HepG2 (cell line): ENCODE data around the gene SETD1B. TPM values are rescaled to one million over a fixed set of nuclear protein-coding genes. Genes with fewer than 3 reads are reported as not detected.
A peak's percentile ranks its signal among the peaks of the same experiment; 100 is the strongest.

Experiments
- CREBL2 ChIP-seq: sonication (generic); formaldehyde crosslinking; IDR thresholded peaks from 2 replicates; pipeline ENCODE4 v1.8.1; 2023; ENCODE audit warnings: missing genetic modification reagents, mild to moderate bottlenecking, borderline replicate concordance
- EZH2 ChIP-seq: conservative IDR thresholded peaks from 2 replicates; pipeline ENCODE4 v1.6.1; 2012; ENCODE audit warnings: mild to moderate bottlenecking, low read depth, low read length, moderate library complexity
- FOXA3 ChIP-seq: IDR thresholded peaks from 2 replicates; pipeline ENCODE4 v1.6.1; 2016; ENCODE audit warnings: missing genetic modification reagents, missing compliant biosample characterization
- HNRNPLL ChIP-seq: fragments of 200-400 bp; formaldehyde crosslinking; IDR thresholded peaks from 2 replicates; pipeline ENCODE4 v1.6.1; 2017; ENCODE audit warnings: mild to moderate bottlenecking, low read depth, low read length; ENCODE audit not compliant: poor library complexity, severe bottlenecking
- ISL2 ChIP-seq: sonication (generic); formaldehyde crosslinking; IDR thresholded peaks from 2 replicates; pipeline ENCODE4 v1.5.0; 2020; ENCODE audit warnings: missing genetic modification reagents
- KAT8 ChIP-seq: IDR thresholded peaks from 2 replicates; pipeline ENCODE4 v1.6.1; 2016; ENCODE audit warnings: missing genetic modification reagents, missing compliant biosample characterization
- NR2F1 ChIP-seq, 2 experiments: fragments of 450-650 bp in 1 of 2; formaldehyde crosslinking in 1 of 2; IDR thresholded peaks; 2 replicates each; pipeline versions ENCODE4 v1.5.0 to v1.6.1; 2016 to 2020; ENCODE audit warnings: mild to moderate bottlenecking in 1 of 2, missing compliant biosample characterization in 1 of 2, missing genetic modification reagents in 1 of 2, moderate library complexity in 1 of 2
- PHF8 ChIP-seq: sonication (generic); formaldehyde crosslinking; IDR thresholded peaks from 2 replicates; pipeline ENCODE4 v1.5.0; 2020; ENCODE audit warnings: missing genetic modification reagents
- SALL2 ChIP-seq: sonication (generic); formaldehyde crosslinking; IDR thresholded peaks from 2 replicates; pipeline ENCODE4 v1.8.1; 2023; ENCODE audit warnings: mild to moderate bottlenecking, missing genetic modification reagents, inconsistent platforms
- SMARCE1 ChIP-seq: fragments of 450-650 bp; IDR thresholded peaks from 2 replicates; pipeline ENCODE4 v1.6.1; 2017; ENCODE audit warnings: borderline replicate concordance
- STAG1 ChIP-seq: sonication (generic); formaldehyde crosslinking; IDR thresholded peaks from 2 replicates; pipeline ENCODE4 v1.4.0; 2020; ENCODE audit warnings: missing genetic modification reagents
- TFDP2 ChIP-seq: sonication (generic); formaldehyde crosslinking; IDR thresholded peaks from 2 replicates; pipeline ENCODE4 v1.4.0; 2020; ENCODE audit warnings: missing genetic modification reagents
- ZBTB34 ChIP-seq: sonication (generic); formaldehyde crosslinking; IDR thresholded peaks from 2 replicates; pipeline ENCODE4 v1.8.0; 2022; ENCODE audit warnings: mild to moderate bottlenecking, missing genetic modification reagents
- ZBTB38 ChIP-seq: sonication (generic); formaldehyde crosslinking; IDR thresholded peaks from 2 replicates; pipeline ENCODE4 v1.5.1; 2020; ENCODE audit warnings: mild to moderate bottlenecking, missing genetic modification reagents
- ZNF207 ChIP-seq: fragments of 450-650 bp; IDR thresholded peaks from 2 replicates; pipeline ENCODE4 v1.6.1; 2016; ENCODE audit warnings: antibody characterized with exemption, borderline replicate concordance
- ZNF234 ChIP-seq: sonication (generic); formaldehyde crosslinking; conservative IDR thresholded peaks from 2 replicates; pipeline ENCODE4 v1.5.1; 2020; ENCODE audit warnings: mild to moderate bottlenecking, missing genetic modification reagents
- ZNF770 ChIP-seq: sonication (generic); formaldehyde crosslinking; IDR thresholded peaks from 2 replicates; pipeline ENCODE4 v1.5.0; 2020; ENCODE audit warnings: mild to moderate bottlenecking, missing genetic modification reagents
- ZNF841 ChIP-seq: sonication (generic); formaldehyde crosslinking; IDR thresholded peaks from 2 replicates; pipeline ENCODE4 v1.8.1; 2023; ENCODE audit warnings: missing genetic modification reagents, borderline replicate concordance
- ZUFSP ChIP-seq: sonication (generic); formaldehyde crosslinking; IDR thresholded peaks from 2 replicates; pipeline ENCODE4 v1.9.0; 2021; ENCODE audit warnings: missing genetic modification reagents, mild to moderate bottlenecking, borderline replicate concordance
- polyA plus RNA-seq, 8 experiments: library from polyadenylated mRNA; depleted of rRNA in 3 of 8; stranded (reverse) in 7 of 8; unstranded in 1 of 8; fragments of >200 nt; fragmentation: Illumina TruSeq in 4 of 8; extraction: Trizol in 4 of 8; gene quantifications; 2 replicates each; pipeline versions ENCODE4 v1.2.1 to v1.2.3, GENCODE V29; 2011 to 2016; ENCODE audit warnings: low read depth in 4 of 8, missing spikeins in 1 of 8, mixed read lengths in 1 of 8; ENCODE audit not compliant: insufficient read depth in 1 of 8
- total RNA-seq, 5 experiments: library from RNA; depleted of rRNA; stranded (reverse); fragments of >200 nt; fragmentation: Illumina TruSeq; extraction: Trizol; gene quantifications; 2 replicates each; pipeline ENCODE4 v1.2.3, GENCODE V29; 2016; ENCODE audit warnings: low read depth in 1 of 5

The SETD1B gene
- total and polyA plus RNA-seq, 2 of the 13 experiments (the other 11 are each of a cell fraction or from before 2014, with no cell fraction given), result 1.1 to 1.4 TPM

GRCh38 chr12:121795034-121795968 is 8.5 kb upstream of the SETD1B start (continued):
- no peak; the same call in 1 of the 2 replicates for TF ChIP-seq PHF8 (CRISPR knock-in tag)
- TF ChIP-seq ZNF841 (CRISPR knock-in tag), result no peak
- TF ChIP-seq ZNF234 (CRISPR knock-in tag), result no peak
- TF ChIP-seq ZNF770 (CRISPR knock-in tag), result peak; percentile 93
- no peak for TF ChIP-seq CREBL2 (CRISPR knock-in tag)
- TF ChIP-seq KAT8 (CRISPR knock-in tag), result no peak; the same call in 1 of the 2 replicates
- TF ChIP-seq EZH2, result no peak
- no peak for TF ChIP-seq ZBTB38 (CRISPR knock-in tag)
- no peak for TF ChIP-seq ZUFSP (CRISPR knock-in tag)
- TF ChIP-seq SALL2, result no peak
- TF ChIP-seq NR2F1 (CRISPR knock-in tag; IDR thresholded peaks at IDR 0.05), result no peak; a peak in 1 of 4 replicates
- TF ChIP-seq ZNF207, result no peak
- TF ChIP-seq ISL2 (CRISPR knock-in tag), result peak; percentile 26; the same call in 1 of the 2 replicates
- TF ChIP-seq STAG1 (CRISPR knock-in tag), result peak; percentile 92
- TF ChIP-seq HNRNPLL, result no peak
- no peak; the same call in 1 of the 2 replicates for TF ChIP-seq TFDP2 (CRISPR knock-in tag)
- no peak for TF ChIP-seq ZBTB34 (CRISPR knock-in tag)
- no peak for TF ChIP-seq SMARCE1
- TF ChIP-seq FOXA3 (CRISPR knock-in tag), result peak; percentile 47; the same call in 1 of the 2 replicates
